GM19468 (cell line): ENCODE measurements around the gene PTH1R.

Experiments used
- ATAC-seq: cut with Tn5 transposase; IDR thresholded peaks from one replicate; pipeline ENCODE4 v1.9.1; 2021; ENCODE audit warnings: mild to moderate bottlenecking, moderate library complexity, moderate number of reproducible peaks; ENCODE audit not compliant: unreplicated experiment; ENCODE audit errors: extremely low read depth

Gene PTH1R

GRCh38 chr3:46895761-46896160 lies 18.2 kb downstream of the PTH1R start:
- no peak for ATAC-seq

GRCh38 chr3:46896386-46896785 lies 18.9 kb downstream of the PTH1R start:
- ATAC-seq, result no peak

GRCh38 chr3:46897031-46897430 lies 19.5 kb downstream of the PTH1R start:
- ATAC-seq, result no peak

GRCh38 chr3:46897829-46898320 lies 20.4 kb downstream of the PTH1R start:
- no peak for ATAC-seq

GRCh38 chr3:46898321-46899150 lies 21.0 kb downstream of the PTH1R start:
- ATAC-seq, result no peak

- ATAC-seq, result no peak
These were observed 21.9 kb downstream of the PTH1R start for GRCh38 chr3:46899151-46900006.

- no peak for ATAC-seq
These were observed 22.4 kb downstream of the PTH1R start for GRCh38 chr3:46900007-46900292.

GRCh38 chr3:46900356-46900755 lies 22.8 kb downstream of the PTH1R start:
- ATAC-seq, result no peak

- no peak for ATAC-seq
These were observed 23.5 kb downstream of the PTH1R start for GRCh38 chr3:46901061-46901460.

GRCh38 chr3:46901591-46902187 lies 24.2 kb downstream of the PTH1R start:
- no peak for ATAC-seq

GRCh38 chr3:46902188-46902631 lies 24.7 kb downstream of the PTH1R start:
- ATAC-seq, result no peak

- ATAC-seq, result no peak
These were observed 26.1 kb downstream of the PTH1R start for GRCh38 chr3:46903341-46904302.

GRCh38 chr3:46904303-46905212 lies 27.0 kb downstream of the PTH1R start:
- ATAC-seq, result no peak

GRCh38 chr3:46905213-46905560 lies 27.7 kb downstream of the PTH1R start:
- ATAC-seq, result no peak

GRCh38 chr3:46905661-46906451 lies 28.3 kb downstream of the PTH1R start:
- ATAC-seq, result no peak

- no peak for ATAC-seq
These were observed 29.0 kb downstream of the PTH1R start for GRCh38 chr3:46906471-46907058.

GRCh38 chr3:46907271-46907670 lies 29.8 kb downstream of the PTH1R start:
- ATAC-seq, result no peak

GRCh38 chr3:46907960-46908293 lies 30.4 kb downstream of the PTH1R start:
- ATAC-seq, result no peak
